Head of caudate nucleus (tissue), 42 donors: Measurements from ENCODE around the gene MEGF6.
A peak's percentile ranks its signal among the peaks of the same experiment; 100 is the strongest.
"Not testable (repeated sequence)": the region's sequence is repeated elsewhere in the genome, so short reads cannot be mapped to it uniquely, and the experiment has no call there.

Experiments
- DNase-seq, 42 donors: peaks; one replicate each; pipeline versions ENCODE4 v3.0.0 to v3.0.0-alpha.2; 2020 to 2021; ENCODE audit warnings: mixed read lengths in 7 of 42
- intact Hi-C: fragments of 100-400 bp; cut with DNase I; formaldehyde crosslinking; loops from one replicate; pipeline ENCODE4 v1.15.0; 2022

The MEGF6 gene

GRCh38 chr1:3586986-3587759 is 24.1 kb downstream of the MEGF6 start:
- DNase-seq = peak in 37 of 42 donors; percentile 14 to 84 (median 61)
- intact Hi-C loops = no loop called here

- intact Hi-C loops = no loop called here
- no peak for DNase-seq
Measured at GRCh38 chr1:3585940-3586568, 25.3 kb downstream of the MEGF6 start.

GRCh38 chr1:3585353-3585868 is 25.9 kb downstream of the MEGF6 start:
- intact Hi-C loops, DNase-seq: not testable (repeated sequence)

- intact Hi-C loops = no loop called here
- DNase-seq = peak in 1 of 42 donors; percentile 10
Measured at GRCh38 chr1:3584915-3585314, 26.4 kb downstream of the MEGF6 start.

- intact Hi-C loops, DNase-seq: not testable (repeated sequence)
Measured at GRCh38 chr1:3583751-3584150, 27.6 kb downstream of the MEGF6 start.

- intact Hi-C loops = no loop called here
- no peak for DNase-seq
Measured at GRCh38 chr1:3581296-3582036, 29.8 kb downstream of the MEGF6 start.

- intact Hi-C loops = no loop called here
- DNase-seq = no peak
Measured at GRCh38 chr1:3580231-3580630, 31.1 kb downstream of the MEGF6 start.

GRCh38 chr1:3579626-3580025 is 31.7 kb downstream of the MEGF6 start:
- DNase-seq = no peak
- intact Hi-C loops = no loop called here

GRCh38 chr1:3578906-3579305 is 32.4 kb downstream of the MEGF6 start:
- intact Hi-C loops = no loop called here
- no peak for DNase-seq

GRCh38 chr1:3578433-3578805 is 32.9 kb downstream of the MEGF6 start:
- intact Hi-C loops = no loop called here
- no peak for DNase-seq

GRCh38 chr1:3577711-3578432 is 33.4 kb downstream of the MEGF6 start:
- no peak for DNase-seq
- intact Hi-C loops = no loop called here

- intact Hi-C loops = no loop called here
- DNase-seq = peak in 18 of 42 donors; percentile 13 to 61 (median 34)
Measured at GRCh38 chr1:3577300-3577699, 34.0 kb downstream of the MEGF6 start.

- DNase-seq = peak in 1 of 42 donors; percentile 34
- intact Hi-C loops = no loop called here
Measured at GRCh38 chr1:3575993-3576392, 35.3 kb downstream of the MEGF6 start.

GRCh38 chr1:3575515-3575914 is 35.8 kb downstream of the MEGF6 start:
- DNase-seq = not testable (repeated sequence)

GRCh38 chr1:3573500-3573899 is 37.8 kb downstream of the MEGF6 start:
- no peak for DNase-seq
- intact Hi-C loops = no loop called here

More at GRCh38 chr1:3575515-3575914, 35.8 kb downstream of the MEGF6 start:
- intact Hi-C loops = not testable (repeated sequence)

GRCh38 chr1:3572638-3573037 is 38.7 kb downstream of the MEGF6 start:
- DNase-seq, intact Hi-C loops: not testable (repeated sequence)

GRCh38 chr1:3571263-3571662 is 40.0 kb downstream of the MEGF6 start:
- DNase-seq = no peak
- intact Hi-C loops = no loop called here

GRCh38 chr1:3570066-3570986 is 41.0 kb downstream of the MEGF6 start:
- intact Hi-C loops = no loop called here
- DNase-seq = no peak
